Measurements from ENCODE around the gene PGA5. TPM values are rescaled to one million over a fixed set of nuclear protein-coding genes. Genes with fewer than 3 reads are reported as not detected.
"Not testable (repeated sequence)": the region's sequence is repeated elsewhere in the genome, so short reads cannot be mapped to it uniquely, and the experiment has no call there.

PGA5 gene
- total and polyA plus RNA-seq, 12 donors: 0.28 to 1.1 (median 0.71) TPM; not detected in 4

GRCh38 chr11:61231033-61231432 is 9.9 kb upstream of the PGA5 start:
- H3K36me3 ChIP-seq (replicated peaks in 1 of 2); H3K4me1 ChIP-seq (replicated peaks in 1 of 2); intact Hi-C loops (cut with DNase I); H3K27me3 ChIP-seq; H3K27ac ChIP-seq; H3K9me3 ChIP-seq (replicated peaks in 1 of 3); DNase-seq; H3K4me3 ChIP-seq: not testable (repeated sequence)
- WGBS, 4 donors: no CpG with 5 or more reads among the region's 15 CpGs

DNA sequence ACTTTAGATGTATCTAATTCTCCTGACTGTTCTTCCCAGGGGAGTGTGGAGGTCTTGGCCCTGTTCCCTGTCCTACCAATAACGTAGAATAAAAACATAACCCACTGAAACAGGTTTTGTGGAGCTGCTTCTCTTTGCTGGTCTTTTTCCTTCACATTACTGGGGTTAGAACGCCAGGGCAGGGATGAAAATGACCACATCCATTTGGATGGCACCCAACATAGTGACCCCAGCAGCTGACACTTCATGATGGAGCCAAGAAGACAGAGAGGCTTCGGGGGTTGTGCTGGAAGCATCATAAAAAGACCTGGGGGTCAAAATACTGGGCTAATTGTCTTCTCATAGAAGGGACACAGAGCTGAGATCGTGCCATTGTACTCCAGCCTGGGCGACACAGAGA is 9.4 kb upstream of the PGA5 start:
- WGBS, 4 donors: no CpG with 5 or more reads among the region's 5 CpGs
- H3K4me3 ChIP-seq; H3K9me3 ChIP-seq (replicated peaks in 1 of 3); H3K27me3 ChIP-seq; DNase-seq; intact Hi-C loops (cut with DNase I); H3K27ac ChIP-seq; H3K4me1 ChIP-seq (replicated peaks in 1 of 2); H3K36me3 ChIP-seq (replicated peaks in 1 of 2): not testable (repeated sequence)

DNA sequence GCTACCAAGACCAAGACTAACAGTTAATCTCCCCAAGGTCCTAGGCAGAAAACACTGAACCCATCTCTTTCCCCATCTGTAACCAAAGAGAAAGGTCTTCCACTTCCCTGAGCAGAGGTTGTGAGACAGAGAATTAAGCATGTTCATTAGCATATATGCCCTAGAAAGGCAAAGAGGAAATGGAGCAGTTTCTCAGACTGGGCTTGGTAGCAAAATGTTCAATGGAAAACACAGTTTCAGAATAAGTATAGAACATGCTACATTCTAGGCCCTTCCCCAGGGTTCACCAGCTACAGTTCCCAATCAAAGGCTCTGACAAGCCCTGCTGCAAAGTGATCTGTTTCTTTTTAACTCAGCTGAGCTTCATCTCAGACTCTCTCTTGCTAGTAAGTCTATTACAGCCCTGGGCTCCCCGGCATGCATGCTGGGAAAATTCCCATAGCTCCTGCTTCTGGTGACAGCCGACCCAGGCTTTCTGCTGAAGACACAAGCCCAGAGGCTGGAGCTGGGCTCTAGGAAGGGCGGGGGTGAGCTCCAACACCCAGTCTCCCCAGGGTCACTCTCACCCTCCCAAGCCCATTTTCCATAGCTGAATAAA is 8.3 kb upstream of the PGA5 start:
- H3K36me3 ChIP-seq (replicated peaks in 1 of 2); intact Hi-C loops (cut with DNase I); DNase-seq; H3K9me3 ChIP-seq (replicated peaks in 1 of 3); H3K4me3 ChIP-seq; H3K27me3 ChIP-seq; H3K27ac ChIP-seq; H3K4me1 ChIP-seq (replicated peaks in 1 of 2): not testable (repeated sequence)
- WGBS, 4 donors: no CpG with 5 or more reads among the region's 3 CpGs

DNA sequence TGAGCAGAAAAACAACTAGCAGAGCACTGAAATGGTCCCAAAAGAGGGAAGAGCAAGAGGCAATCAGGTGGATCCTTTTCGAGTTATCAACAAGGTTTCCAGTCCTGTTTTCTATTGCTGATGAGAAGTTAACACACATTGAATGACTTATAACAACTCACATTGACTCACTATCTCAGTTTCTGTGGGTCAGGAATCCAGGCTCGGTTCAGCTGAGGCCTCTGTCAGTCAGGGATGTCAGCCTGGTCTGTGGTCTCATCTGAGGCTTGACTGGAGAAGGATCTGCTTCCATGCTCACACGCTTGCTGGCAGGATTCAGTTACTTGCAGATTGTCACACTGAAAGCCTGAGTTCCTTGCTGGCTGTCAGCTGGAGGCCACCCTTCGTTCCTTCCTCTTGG is 3.8 kb upstream of the PGA5 start:
- DNase-seq; H3K4me1 ChIP-seq (replicated peaks in 1 of 2); intact Hi-C loops (cut with DNase I); H3K4me3 ChIP-seq; H3K36me3 ChIP-seq (replicated peaks in 1 of 2); H3K9me3 ChIP-seq (replicated peaks in 1 of 3); H3K27ac ChIP-seq; H3K27me3 ChIP-seq: not testable (repeated sequence)
- no CpG with 5 or more reads among the region's 4 CpGs for WGBS, 4 donors

- H3K27me3 ChIP-seq; H3K9me3 ChIP-seq (replicated peaks in 1 of 3); intact Hi-C loops (cut with DNase I); H3K36me3 ChIP-seq (replicated peaks in 1 of 2); DNase-seq; H3K4me1 ChIP-seq (replicated peaks in 1 of 2); H3K27ac ChIP-seq; H3K4me3 ChIP-seq: not testable (repeated sequence)
- 71 to 76% (median 72%) methylated on average over 7 to 8 of the region's 8 CpGs for whole genome bisulfite sequencing, 4 donors
Measured at GRCh38 chr11:61240288-61240687, 687 bp upstream of the PGA5 start.

DNA sequence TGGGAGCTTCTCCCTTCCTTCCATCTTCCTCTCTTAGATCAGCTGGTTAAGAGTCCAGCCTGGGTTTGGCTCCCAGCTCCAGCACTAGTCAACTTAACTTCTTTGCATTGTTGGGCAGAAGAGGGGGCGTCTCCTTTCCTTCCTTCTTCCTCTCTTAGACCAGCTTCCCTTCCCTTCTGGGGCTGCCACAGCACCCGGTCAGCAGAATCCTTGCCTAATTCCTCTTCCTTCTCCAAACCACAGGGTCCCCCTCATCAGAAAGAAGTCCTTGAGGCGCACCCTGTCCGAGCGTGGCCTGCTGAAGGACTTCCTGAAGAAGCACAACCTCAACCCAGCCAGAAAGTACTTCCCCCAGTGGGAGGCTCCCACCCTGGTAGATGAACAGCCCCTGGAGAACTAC is 551 bp downstream of the PGA5 start:
- H3K4me3 ChIP-seq; DNase-seq; intact Hi-C loops (cut with DNase I); H3K27ac ChIP-seq; H3K4me1 ChIP-seq (replicated peaks in 1 of 2); H3K9me3 ChIP-seq (replicated peaks in 1 of 3); H3K27me3 ChIP-seq; H3K36me3 ChIP-seq (replicated peaks in 1 of 2): not testable (repeated sequence)
- no CpG with 5 or more reads among the region's 5 CpGs for WGBS, 4 donors

DNA sequence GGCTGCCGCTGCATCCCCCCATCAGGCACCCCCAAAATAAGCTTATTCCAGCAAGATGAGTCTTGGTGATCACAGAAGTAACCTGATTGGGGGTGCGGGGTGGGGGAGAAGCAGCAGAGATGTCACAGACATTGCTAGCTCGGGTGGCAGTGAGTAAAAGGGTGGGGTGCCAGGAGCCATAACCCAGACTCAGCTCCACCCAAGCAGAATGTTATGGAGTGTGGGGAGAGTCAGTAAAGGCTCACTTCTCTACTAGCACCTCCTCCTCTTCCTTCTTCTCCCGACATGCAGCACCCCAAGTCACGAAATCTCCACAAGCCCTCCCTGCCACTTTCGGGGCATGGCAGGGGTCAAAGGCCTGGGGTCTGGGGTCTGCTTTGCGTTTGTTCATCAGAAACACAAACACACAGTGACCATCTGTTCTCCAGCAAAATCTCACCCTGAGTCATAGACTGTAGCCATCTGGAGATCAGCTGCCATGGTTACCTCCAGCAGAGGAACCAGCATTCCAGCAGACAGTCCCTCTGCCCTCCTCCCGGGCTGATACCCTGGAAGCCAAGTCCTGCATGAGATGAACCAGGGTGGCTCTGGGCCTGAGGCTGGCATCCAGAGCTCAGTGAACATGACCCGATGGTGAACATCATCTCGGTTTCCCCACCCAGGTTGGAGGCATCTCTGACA is 4.4 kb downstream of the PGA5 start:
- H3K27ac ChIP-seq; H3K4me1 ChIP-seq (replicated peaks in 1 of 2); H3K27me3 ChIP-seq; DNase-seq; H3K4me3 ChIP-seq; H3K36me3 ChIP-seq (replicated peaks in 1 of 2); H3K9me3 ChIP-seq (replicated peaks in 1 of 3); intact Hi-C loops (cut with DNase I): not testable (repeated sequence)
- no CpG with 5 or more reads among the region's 10 CpGs for WGBS, 4 donors

GRCh38 chr11:61248071-61248470 is 7.1 kb downstream of the PGA5 start:
- H3K27me3 ChIP-seq; H3K4me3 ChIP-seq; H3K27ac ChIP-seq; H3K36me3 ChIP-seq (replicated peaks in 1 of 2); DNase-seq; H3K9me3 ChIP-seq (replicated peaks in 1 of 3); H3K4me1 ChIP-seq (replicated peaks in 1 of 2); intact Hi-C loops (cut with DNase I): not testable (repeated sequence)
- 82 to 86% (median 83%) methylated on average over 8 to 9 of the region's 9 CpGs for WGBS, 4 donors

GRCh38 chr11:61249201-61249600 is 8.2 kb downstream of the PGA5 start:
- H3K4me3 ChIP-seq; H3K4me1 ChIP-seq (replicated peaks in 1 of 2); H3K27ac ChIP-seq; H3K9me3 ChIP-seq (replicated peaks in 1 of 3); H3K27me3 ChIP-seq; DNase-seq; intact Hi-C loops (cut with DNase I); H3K36me3 ChIP-seq (replicated peaks in 1 of 2): not testable (repeated sequence)
- 85 to 89% (median 88%) methylated on average over 8 of the region's 8 CpGs for WGBS, 4 donors

DNA sequence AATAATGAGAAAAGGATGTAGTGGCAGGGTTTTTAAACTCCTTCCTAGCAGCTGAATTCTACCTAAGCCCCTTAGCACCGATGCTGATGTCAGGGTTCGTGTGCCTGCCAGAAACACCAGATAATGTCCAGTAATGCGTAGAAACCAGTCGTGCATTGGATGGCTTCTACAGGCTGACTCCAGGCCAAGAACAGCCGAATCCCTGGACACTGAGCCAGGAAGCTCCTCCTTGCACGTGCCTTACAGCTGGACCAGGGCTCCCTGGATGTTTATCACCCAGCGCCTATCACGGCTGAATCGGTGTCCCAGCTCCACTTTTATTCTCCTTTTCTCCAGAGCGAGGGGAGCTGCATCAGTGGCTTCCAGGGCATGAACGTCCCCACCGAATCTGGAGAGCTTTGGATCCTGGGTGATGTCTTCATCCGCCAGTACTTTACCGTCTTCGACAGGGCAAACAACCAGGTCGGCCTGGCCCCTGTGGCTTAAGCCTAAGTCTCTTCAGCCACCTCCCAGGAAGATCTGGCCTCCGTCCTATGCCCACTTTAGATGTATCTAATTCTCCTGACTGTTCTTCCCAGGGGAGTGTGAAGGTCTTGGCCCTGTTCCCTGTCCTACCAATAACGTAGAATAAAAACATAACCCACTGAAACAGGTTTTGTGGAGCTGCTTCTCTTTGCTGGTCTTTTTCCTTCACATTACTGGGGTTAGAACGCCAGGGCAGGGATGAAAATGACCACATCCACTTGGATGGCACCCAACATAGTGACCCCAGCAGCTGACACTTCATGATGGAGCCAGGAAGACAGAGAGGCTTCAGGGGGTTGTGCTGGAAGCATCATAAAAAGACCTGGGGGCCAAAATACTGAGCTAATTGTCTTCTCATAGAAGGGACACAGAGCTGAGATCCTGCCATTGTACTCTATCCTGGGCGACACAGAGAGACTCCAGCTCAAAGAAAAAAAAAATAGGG is 10.1 kb downstream of the PGA5 start:
- 69 to 76% (median 74%) methylated on average over 19 to 20 of the region's 20 CpGs for WGBS, 4 donors
- intact Hi-C loops (cut with DNase I): loop anchor here in 1 of 2 donors (10.0 kb wide), 1 partner anchor 134 kb away; no protein-coding TSS in a partner anchor
- DNase-seq; H3K27ac ChIP-seq; H3K36me3 ChIP-seq (replicated peaks in 1 of 2); H3K4me1 ChIP-seq (replicated peaks in 1 of 2); H3K27me3 ChIP-seq; H3K9me3 ChIP-seq (replicated peaks in 1 of 3); H3K4me3 ChIP-seq: not testable (repeated sequence)

DNA sequence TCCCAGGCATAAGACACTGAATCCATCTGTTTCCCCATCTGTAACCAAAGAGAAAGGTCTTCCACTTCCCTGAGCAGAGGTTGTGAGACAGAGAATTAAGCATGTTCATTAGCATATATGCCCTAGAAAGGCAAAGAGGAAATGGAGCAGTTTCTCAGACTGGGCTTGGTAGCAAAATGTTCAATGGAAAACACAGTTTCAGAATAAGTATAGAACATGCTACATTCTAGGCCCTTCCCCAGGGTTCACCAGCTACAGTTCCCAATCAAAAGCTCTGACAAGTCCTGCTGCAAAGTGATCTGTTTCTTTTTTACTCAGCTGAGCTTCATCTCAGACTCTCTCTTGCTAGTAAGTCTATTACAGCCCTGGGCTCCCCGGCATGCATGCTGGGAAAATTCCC is 11.4 kb downstream of the PGA5 start:
- H3K4me1 ChIP-seq (replicated peaks in 1 of 2); H3K4me3 ChIP-seq; H3K9me3 ChIP-seq (replicated peaks in 1 of 3); H3K27me3 ChIP-seq; DNase-seq; H3K36me3 ChIP-seq (replicated peaks in 1 of 2); H3K27ac ChIP-seq: not testable (repeated sequence)
- whole genome bisulfite sequencing, 4 donors: 43 to 75% (median 60%) methylated on average over 1 of the region's 1 CpG
- intact Hi-C loops (cut with DNase I): loop anchor here in 1 of 2 donors (10.0 kb wide), 1 partner anchor 132 kb away; no protein-coding TSS in a partner anchor

Data from adrenal gland (tissue), 12 donors.